Aorta (tissue), 5 donors: ENCODE results near the gene ZNF746. TPM values are rescaled to one million over a fixed set of nuclear protein-coding genes. Genes with fewer than 3 reads are reported as not detected.

Experiments
- ATAC-seq: fragments of 200-7000 bp; cut with Tn5 transposase; one replicate; pipeline ENCODE4 v1.9.1; 2022; ENCODE audit warnings: moderate library complexity; ENCODE audit not compliant: low FRiP score
- DNase-seq, 2 donors: peaks; one replicate each; pipeline ENCODE4 v3.0.0-alpha.2; 2020
- H3K27ac ChIP-seq, 2 donors: one replicate each; pipeline ENCODE4 v1.5.1; 2013; ENCODE audit warnings: low read length in 2 of 2, mild to moderate bottlenecking in 2 of 2, moderate library complexity in 2 of 2, control low read depth in 1 of 2, inconsistent platforms in 1 of 2, low read depth in 1 of 2
- H3K27me3 ChIP-seq, 2 donors: one replicate each; pipeline ENCODE4 v1.6.1; 2013; ENCODE audit warnings: control low read depth in 1 of 2, low read length in 1 of 2, mild to moderate bottlenecking in 1 of 2, moderate library complexity in 1 of 2; ENCODE audit not compliant: insufficient read depth in 2 of 2, control insufficient read depth in 1 of 2
- H3K36me3 ChIP-seq, 2 donors: one replicate each; pipeline ENCODE4 v1.6.1; 2013; ENCODE audit warnings: control low read depth in 1 of 2, low read length in 1 of 2, mild to moderate bottlenecking in 1 of 2; ENCODE audit not compliant: insufficient read depth in 2 of 2, control insufficient read depth in 1 of 2
- H3K4me1 ChIP-seq, 2 donors: one replicate each; pipeline ENCODE4 v1.6.1; 2013; ENCODE audit warnings: low read length in 2 of 2, control low read depth in 1 of 2, mild to moderate bottlenecking in 1 of 2, moderate library complexity in 1 of 2; ENCODE audit not compliant: insufficient read depth in 2 of 2, control insufficient read depth in 1 of 2
- H3K4me3 ChIP-seq, 2 donors: one replicate each; pipeline ENCODE4 v1.5.1; 2013; ENCODE audit warnings: low read length in 2 of 2, control low read depth in 1 of 2, mild to moderate bottlenecking in 1 of 2
- H3K9me3 ChIP-seq: one replicate; pipeline ENCODE4 v1.6.1; 2013; ENCODE audit warnings: mild to moderate bottlenecking, low read length; ENCODE audit not compliant: control insufficient read depth
- WGBS, 2 donors: extraction: QIAGEN DNeasy Blood & Tissue Kit; methylation state at CpG; one replicate each; pipeline ENCODE4 v1.1.7; 2013; 5-methylcytosine and 5-hydroxymethylcytosine counted together
- intact Hi-C, 2 donors: fragments of 100-400 bp; cut with DNase I; formaldehyde crosslinking; loops; one replicate each; pipeline versions ENCODE4 v1.14.2 to v1.15.0; 2022
- long read RNA-seq, 2 donors: library from polyadenylated mRNA; unstranded; transcript quantifications; one replicate each; pipeline ENCODE4 v2.0.0, GENCODE V29; 2020 to 2021
- polyA plus RNA-seq, 2 donors: library from polyadenylated mRNA; stranded (reverse); fragments of 200-250 nt; gene quantifications; one replicate each; pipeline ENCODE4 v1.2.3, GENCODE V29; 2013
- total RNA-seq, 2 donors: library from RNA; stranded (reverse); fragmentation: NEBNext Ultra II Directional; extraction: Animal tissue kit (Norgen Biotek cat#: 25700); gene quantifications; one replicate each; pipeline ENCODE4 v1.2.1, GENCODE V29; 2021
- donor health status: healthy with polysubstance abuse.
- donor health status: Bipolar disorder and iron deficiency.
- donor health status: DM: no; HTN: no; CAD: no.
- donor health status: DM: no; HTN: no; CAD: no.
- donor health status: DM: yes; HTN: yes; CAD: no.

Gene ZNF746
- total RNA-seq (10 to 100 TPM; 16.7 to 23.5 TPM), polyA plus RNA-seq (1 to 10 TPM; 2.9 to 8.8 TPM)
- long read RNA-seq, donor 1, partial matches to known transcripts: 0 of 11 reads
- long read RNA-seq, donor 1, other reads (novel, unspliced or antisense): 11 of 11 reads
- long read RNA-seq, donor 2, partial matches to known transcripts: 4 of 21 reads
- long read RNA-seq, donor 2, other reads (novel, unspliced or antisense): 12 of 21 reads

- Histone ChIP-seq H3K36me3 (peaks cover 0 to 5% of the 10 kb centered on the region in 2 donors), H3K4me1 (no peaks in the 10 kb centered on the region), H3K27ac (peak within 1 kb of the TSS; percentile 46 to 67), H3K9me3 (no peaks in the 10 kb centered on the region), H3K27me3 (no peaks in the 10 kb centered on the region), H3K4me3 (peak within 1 kb of the TSS; percentile 91 to 92)
- intact Hi-C loops: loop anchor here (2.0 to 10.0 kb wide), 4 partner anchors 35 to 213 kb away; partner anchors contain the start of gene ZNF777 (in 1 of the 2)
- ATAC-seq: peak; percentile 89
- 0 to 1% methylated on average over 73 to 109 of the region's 109 CpGs for WGBS, 2 donors
- DNase-seq: peak; percentile 89 to 94
These were observed at the start of gene ZNF746 for GRCh38 chr7:149497467-149498261. ZNF746 (minus strand) TSS chr7:149497809; CDS start chr7:149497536, 273 bp downstream.

GRCh38 chr7:149547126-149547525 is 49.5 kb upstream of the ZNF746 start:
- intact Hi-C loops: no loop called here
- Histone ChIP-seq H3K27ac (no peak overlapping the region), H3K36me3 (peaks cover 6 to 20% of the 10 kb centered on the region in 2 donors), H3K27me3 (no peaks in the 10 kb centered on the region), H3K9me3 (no peaks in the 10 kb centered on the region), H3K4me3 (no peak overlapping the region), H3K4me1 (no peaks in the 10 kb centered on the region)
- WGBS, 2 donors: 95 to 98% methylated on average over 3 of the region's 3 CpGs
- DNase-seq (no peak), ATAC-seq (no peak)

- Histone ChIP-seq H3K27ac (no peak overlapping the region), H3K9me3 (no peaks in the 10 kb centered on the region), H3K4me1 (no peaks in the 10 kb centered on the region), H3K27me3 (no peaks in the 10 kb centered on the region), H3K4me3 (no peak overlapping the region), H3K36me3 (peaks cover 3 to 19% of the 10 kb centered on the region in 2 donors)
- intact Hi-C loops: no loop called here
- WGBS, 2 donors: 87 to 97% methylated on average over 2 of the region's 2 CpGs
- no peak for ATAC-seq
- no peak for DNase-seq
These were observed 48.7 kb upstream of the ZNF746 start for GRCh38 chr7:149546331-149546730.

- no peaks in the 10 kb centered on the region for H3K9me3 ChIP-seq
- no peak overlapping the region for H3K27ac ChIP-seq
- no peak overlapping the region for H3K4me3 ChIP-seq
- H3K4me1 ChIP-seq: no peaks in the 10 kb centered on the region
- intact Hi-C loops: no loop called here
- H3K36me3 ChIP-seq: peaks cover 0 to 7% of the 10 kb centered on the region in 2 donors
- 38 to 45% methylated on average over 3 of the region's 3 CpGs for WGBS, 2 donors
- no peaks in the 10 kb centered on the region for H3K27me3 ChIP-seq
- DNase-seq (no peak), ATAC-seq (no peak)
These were observed 46.4 kb upstream of the ZNF746 start for GRCh38 chr7:149544028-149544427.

- no peak overlapping the region for H3K4me3 ChIP-seq
- H3K9me3 ChIP-seq: peaks cover 16% of the 10 kb centered on the region
- no peaks in the 10 kb centered on the region for H3K27me3 ChIP-seq
- WGBS, 2 donors: 89 to 90% methylated on average over 1 of the region's 1 CpG
- H3K4me1 ChIP-seq: no peaks in the 10 kb centered on the region
- H3K36me3 ChIP-seq: no peaks in the 10 kb centered on the region
- DNase-seq (no peak), ATAC-seq (no peak)
- H3K27ac ChIP-seq: no peak overlapping the region
- intact Hi-C loops: no loop called here
These were observed 35.0 kb upstream of the ZNF746 start for GRCh38 chr7:149532654-149533053.

- Histone ChIP-seq H3K27ac (no peak overlapping the region), H3K27me3 (no peaks in the 10 kb centered on the region), H3K36me3 (no peaks in the 10 kb centered on the region), H3K9me3 (peaks cover 21% of the 10 kb centered on the region), H3K4me1 (no peaks in the 10 kb centered on the region), H3K4me3 (no peak overlapping the region)
- DNase-seq (no peak), ATAC-seq (no peak)
- WGBS, 2 donors: 60 to 61% methylated on average over 4 of the region's 4 CpGs
- intact Hi-C loops: no loop called here
These were observed 31.6 kb upstream of the ZNF746 start for GRCh38 chr7:149529136-149529718.

- DNase-seq (no peak), ATAC-seq (no peak)
- Histone ChIP-seq H3K27me3 (no peaks in the 10 kb centered on the region), H3K27ac (no peak overlapping the region), H3K4me3 (no peak overlapping the region), H3K9me3 (peaks cover 21% of the 10 kb centered on the region), H3K4me1 (no peaks in the 10 kb centered on the region), H3K36me3 (no peaks in the 10 kb centered on the region)
- intact Hi-C loops: no loop called here
- 75 to 83% methylated on average over 1 of the region's 1 CpG for WGBS, 2 donors
These were observed 29.8 kb upstream of the ZNF746 start for GRCh38 chr7:149527414-149527813.

- Histone ChIP-seq H3K27ac (no peak overlapping the region), H3K9me3 (peaks cover 18% of the 10 kb centered on the region), H3K27me3 (no peaks in the 10 kb centered on the region), H3K4me3 (no peak overlapping the region), H3K4me1 (no peaks in the 10 kb centered on the region), H3K36me3 (no peaks in the 10 kb centered on the region)
- DNase-seq (no peak), ATAC-seq (no peak)
- intact Hi-C loops: no loop called here
- 70 to 74% methylated on average over 3 of the region's 3 CpGs for WGBS, 2 donors
These were observed 27.7 kb upstream of the ZNF746 start for GRCh38 chr7:149525280-149525679.
